Stimulated activated CD4-positive, alpha-beta T cell treated with anti-CD3 and anti-CD28 coated beads, Interleukin-1b, Interleukin-23, amount 100 ng/mL, for 4 hours (primary cell): ENCODE results near the gene ZNF512.
A peak's percentile ranks its signal among the peaks of the same experiment; 100 is the strongest.
"Not testable (repeated sequence)": the region's sequence is repeated elsewhere in the genome, so short reads cannot be mapped to it uniquely, and the experiment has no call there.

Experiments
- DNase-seq, 2 donors: peaks; one replicate each; pipeline ENCODE4 v3.0.0-alpha.2; 2020; ENCODE audit warnings: low read depth in 2 of 2

Gene ZNF512

GRCh38 chr2:27582695-27583389 lies at the start of gene ZNF512:
ZNF512 (plus strand) TSS chr2:27583042; CDS start chr2:27583113, 71 bp downstream.
- peak; percentile 65 to 68 for DNase-seq

- DNase-seq = no peak
These were observed 45.6 kb upstream of the ZNF512 start for GRCh38 chr2:27537287-27537686.

- not testable (repeated sequence) for DNase-seq
These were observed 43.9 kb upstream of the ZNF512 start for GRCh38 chr2:27538839-27539450.

GRCh38 chr2:27539649-27540048 lies 43.2 kb upstream of the ZNF512 start:
- not testable (repeated sequence) for DNase-seq

- no peak for DNase-seq
These were observed 38.6 kb upstream of the ZNF512 start for GRCh38 chr2:27544143-27544821.

- no peak for DNase-seq
These were observed 37.3 kb upstream of the ZNF512 start for GRCh38 chr2:27545348-27546141.

GRCh38 chr2:27549303-27549702 lies 33.5 kb upstream of the ZNF512 start:
- DNase-seq = no peak

GRCh38 chr2:27551514-27551913 lies 31.3 kb upstream of the ZNF512 start:
- no peak for DNase-seq

- DNase-seq = no peak
These were observed 29.9 kb upstream of the ZNF512 start for GRCh38 chr2:27552941-27553340.

GRCh38 chr2:27554451-27554850 lies 28.4 kb upstream of the ZNF512 start:
- DNase-seq = not testable (repeated sequence)

- no peak for DNase-seq
These were observed 23.6 kb upstream of the ZNF512 start for GRCh38 chr2:27559228-27559627.

- DNase-seq = no peak
These were observed 21.8 kb upstream of the ZNF512 start for GRCh38 chr2:27561060-27561459.

GRCh38 chr2:27566628-27567027 lies 16.2 kb upstream of the ZNF512 start:
- DNase-seq = no peak

GRCh38 chr2:27569398-27569797 lies 13.4 kb upstream of the ZNF512 start:
- no peak for DNase-seq

- DNase-seq = no peak
These were observed 11.6 kb upstream of the ZNF512 start for GRCh38 chr2:27571197-27571596.

GRCh38 chr2:27571681-27572080 lies 11.2 kb upstream of the ZNF512 start:
- no peak for DNase-seq

GRCh38 chr2:27572439-27572838 lies 10.4 kb upstream of the ZNF512 start:
- DNase-seq = no peak

- DNase-seq = no peak
These were observed 9.8 kb upstream of the ZNF512 start for GRCh38 chr2:27572998-27573429.

- DNase-seq = no peak
These were observed 9.4 kb upstream of the ZNF512 start for GRCh38 chr2:27573452-27573851.

- DNase-seq = no peak
These were observed 1.3 kb upstream of the ZNF512 start for GRCh38 chr2:27581417-27582128.

- no peak for DNase-seq
These were observed 630 bp upstream of the ZNF512 start for GRCh38 chr2:27582129-27582694.
